K562 (cell line): ENCODE data around the gene MDH2. TPM values are rescaled to one million over a fixed set of nuclear protein-coding genes. Genes with fewer than 3 reads are reported as not detected.

Experiments
- AFF1 ChIP-seq, 2 experiments: fragments of 450-650 bp; IDR thresholded peaks; 2 replicates each; pipeline ENCODE4 v1.6.1; 2018; ENCODE audit warnings: mild to moderate bottlenecking in 2 of 2, low read depth in 1 of 2; ENCODE audit not compliant: partially characterized antibody in 2 of 2
- BRD4 ChIP-seq: fragments of 200-600 bp; sonication (generic); IDR thresholded peaks from 2 replicates; pipeline ENCODE4 v1.6.1; 2017; ENCODE audit warnings: inconsistent platforms
- MAX ChIP-seq: sonication (generic); formaldehyde crosslinking; IDR thresholded peaks from 2 replicates; pipeline ENCODE4 v1.9.0; 2022; ENCODE audit warnings: mild to moderate bottlenecking, missing genetic modification reagents
- NFIC ChIP-seq: fragments of 450-650 bp; IDR thresholded peaks from 2 replicates; pipeline ENCODE4 v1.6.1; 2017; ENCODE audit warnings: mild to moderate bottlenecking, inconsistent platforms
- NR2C2 ChIP-seq, 2 experiments: fragments of 200-800 bp in 1 of 2; sonication (Bioruptor generic) in 1 of 2; sonication (generic) in 1 of 2; formaldehyde crosslinking in 1 of 2; IDR thresholded peaks; 2 replicates each; pipeline versions ENCODE4 v1.6.1 to v1.8.0; 2016 to 2022; ENCODE audit warnings: mild to moderate bottlenecking in 1 of 2, missing compliant biosample characterization in 1 of 2, missing genetic modification characterization in 1 of 2, missing genetic modification reagents in 1 of 2
- PBX2 ChIP-seq, 2 experiments: IDR thresholded peaks in 1 of 2; conservative IDR thresholded peaks in 1 of 2; 2 replicates each; pipeline ENCODE4 v1.6.1; 2016; ENCODE audit warnings: low read depth in 2 of 2, mild to moderate bottlenecking in 1 of 2, missing compliant biosample characterization in 1 of 2, missing genetic modification characterization in 1 of 2, moderate library complexity in 1 of 2
- RNF2 ChIP-seq: sonication (generic); IDR thresholded peaks from 2 replicates; pipeline ENCODE4 v1.6.1; 2016
- ZBTB7A ChIP-seq: IDR thresholded peaks from 2 replicates; pipeline ENCODE4 v1.6.1; 2011; ENCODE audit warnings: low read depth, mild to moderate bottlenecking, low read length, moderate library complexity, borderline replicate concordance; ENCODE audit not compliant: control insufficient read depth
- ZNF282 ChIP-seq: sonication (generic); formaldehyde crosslinking; IDR thresholded peaks from 2 replicates; pipeline ENCODE4 v1.8.1; 2023; ENCODE audit warnings: missing genetic modification reagents
- polyA plus RNA-seq, 8 experiments: library from polyadenylated mRNA; depleted of rRNA in 4 of 8; stranded (reverse) in 5 of 8; unstranded in 3 of 8; fragments of >200 nt; fragmentation: Nextera tagmentation in 2 of 8; fragmentation: Illumina TruSeq in 1 of 8; extraction: Ambion mirVana in 2 of 8; extraction: Trizol in 1 of 8; gene quantifications; 2 replicates each; pipeline versions ENCODE4 v1.2.1 to v1.2.3, GENCODE V29; 2011 to 2014; ENCODE audit warnings: inconsistent platforms in 1 of 8, missing spikeins in 1 of 8
- total RNA-seq, 7 experiments: library from RNA; depleted of rRNA in 6 of 7; stranded (reverse); fragments of >200 nt in 6 of 7; fragmentation: Illumina TruSeq in 2 of 7; extraction: Trizol in 2 of 7; gene quantifications; 2 replicates each; pipeline versions ENCODE4 v1.2.1 to v1.2.3, GENCODE V29; 2011 to 2021; ENCODE audit warnings: low replicate concordance in 1 of 7
- TF ChIP-seq, protein P1 (sequence below), 2 experiments: fragments of 450-650 bp in 1 of 2; sonication (generic) in 1 of 2; formaldehyde crosslinking in 1 of 2; IDR thresholded peaks; 2 replicates each; pipeline versions ENCODE4 v1.7.1 to v1.9.0; 2016 to 2022; ENCODE audit warnings: inconsistent platforms in 1 of 2, mild to moderate bottlenecking in 1 of 2, missing genetic modification reagents in 1 of 2

MDH2 gene
- total and polyA plus RNA-seq, 9 of the 15 experiments (the other 6 are each of a cell fraction or from before 2014, with no cell fraction given): 106 to 701 (median 242) TPM

GRCh38 chr7:76049295-76049694 lies 1.4 kb downstream of the MDH2 start (continued):
- TF ChIP-seq, protein P1, sequence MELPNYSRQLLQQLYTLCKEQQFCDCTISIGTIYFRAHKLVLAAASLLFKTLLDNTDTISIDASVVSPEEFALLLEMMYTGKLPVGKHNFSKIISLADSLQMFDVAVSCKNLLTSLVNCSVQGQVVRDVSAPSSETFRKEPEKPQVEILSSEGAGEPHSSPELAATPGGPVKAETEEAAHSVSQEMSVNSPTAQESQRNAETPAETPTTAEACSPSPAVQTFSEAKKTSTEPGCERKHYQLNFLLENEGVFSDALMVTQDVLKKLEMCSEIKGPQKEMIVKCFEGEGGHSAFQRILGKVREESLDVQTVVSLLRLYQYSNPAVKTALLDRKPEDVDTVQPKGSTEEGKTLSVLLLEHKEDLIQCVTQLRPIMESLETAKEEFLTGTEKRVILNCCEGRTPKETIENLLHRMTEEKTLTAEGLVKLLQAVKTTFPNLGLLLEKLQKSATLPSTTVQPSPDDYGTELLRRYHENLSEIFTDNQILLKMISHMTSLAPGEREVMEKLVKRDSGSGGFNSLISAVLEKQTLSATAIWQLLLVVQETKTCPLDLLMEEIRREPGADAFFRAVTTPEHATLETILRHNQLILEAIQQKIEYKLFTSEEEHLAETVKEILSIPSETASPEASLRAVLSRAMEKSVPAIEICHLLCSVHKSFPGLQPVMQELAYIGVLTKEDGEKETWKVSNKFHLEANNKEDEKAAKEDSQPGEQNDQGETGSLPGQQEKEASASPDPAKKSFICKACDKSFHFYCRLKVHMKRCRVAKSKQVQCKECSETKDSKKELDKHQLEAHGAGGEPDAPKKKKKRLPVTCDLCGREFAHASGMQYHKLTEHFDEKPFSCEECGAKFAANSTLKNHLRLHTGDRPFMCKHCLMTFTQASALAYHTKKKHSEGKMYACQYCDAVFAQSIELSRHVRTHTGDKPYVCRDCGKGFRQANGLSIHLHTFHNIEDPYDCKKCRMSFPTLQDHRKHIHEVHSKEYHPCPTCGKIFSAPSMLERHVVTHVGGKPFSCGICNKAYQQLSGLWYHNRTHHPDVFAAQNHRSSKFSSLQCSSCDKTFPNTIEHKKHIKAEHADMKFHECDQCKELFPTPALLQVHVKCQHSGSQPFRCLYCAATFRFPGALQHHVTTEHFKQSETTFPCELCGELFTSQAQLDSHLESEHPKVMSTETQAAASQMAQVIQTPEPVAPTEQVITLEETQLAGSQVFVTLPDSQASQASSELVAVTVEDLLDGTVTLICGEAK (IDR thresholded peaks at IDR 0.05): no peak
- TF ChIP-seq, protein P1 (CRISPR knock-in tag; IDR thresholded peaks at IDR 0.05): no peak
- TF ChIP-seq BRD4: no peak
- no peak for TF ChIP-seq ZBTB7A
- TF ChIP-seq RNF2: no peak
- no peak for TF ChIP-seq ZNF282 (CRISPR knock-in tag)
- TF ChIP-seq NR2C2 (CRISPR knock-in tag; IDR thresholded peaks at IDR 0.05): no peak
- TF ChIP-seq NR2C2 (tag; IDR thresholded peaks at IDR 0.05): no peak
- no peak for TF ChIP-seq MAX
- no peak for TF ChIP-seq PBX2 (CRISPR knock-in tag; IDR thresholded peaks at IDR 0.05; ENCODE audit: low read depth)
- TF ChIP-seq PBX2 (tag; conservative IDR thresholded peaks at IDR 0.05; ENCODE audit: low read depth): no peak
- TF ChIP-seq NFIC: 0 out of 2 replicates have a peak, but pooled peaks have one; percentile 25
- no peak for TF ChIP-seq AFF1 (IDR thresholded peaks at IDR 0.05; ENCODE audit: low read depth in 1 of 2, partially characterized antibody in 2 of 2)
